NT2/D1 (cell line): ENCODE measurements around the gene ARID1B.

ENCODE experiments used
- DNase-seq: peaks from one replicate; pipeline ENCODE4 v3.0.0-alpha.2; 2011; ENCODE audit warnings: low read depth, low spot score
- H3K27me3 ChIP-seq: 2 replicates; pipeline ENCODE4 v1.6.0; 2011; ENCODE audit warnings: mild to moderate bottlenecking; ENCODE audit not compliant: insufficient read length, insufficient read depth
- H3K36me3 ChIP-seq: 2 replicates; pipeline ENCODE4 v1.6.1; 2011; ENCODE audit warnings: mild to moderate bottlenecking, low read length, mixed read lengths; ENCODE audit not compliant: insufficient read depth, insufficient read length
- H3K4me1 ChIP-seq: 2 replicates; pipeline ENCODE4 v1.5.1; 2011; ENCODE audit not compliant: insufficient read depth, insufficient read length
- H3K4me3 ChIP-seq: 2 replicates; pipeline ENCODE4 v1.5.1; 2011; ENCODE audit warnings: low read depth; ENCODE audit not compliant: insufficient read length
- H3K9ac ChIP-seq: 2 replicates; pipeline ENCODE4 v1.6.0; 2011; ENCODE audit warnings: low read depth; ENCODE audit not compliant: insufficient read length
- H3K9me3 ChIP-seq: 2 replicates; pipeline ENCODE4 v1.5.1; 2011; ENCODE audit warnings: mild to moderate bottlenecking, low read length; ENCODE audit not compliant: insufficient read depth
- SUZ12 ChIP-seq: IDR thresholded peaks from 2 replicates; pipeline ENCODE4 v1.6.1; 2011; ENCODE audit not compliant: insufficient read length, insufficient read depth; ENCODE audit errors: extremely low read depth
- YY1 ChIP-seq: IDR thresholded peaks from 2 replicates; pipeline ENCODE4 v1.6.1; 2011; ENCODE audit not compliant: insufficient read length, insufficient read depth
- ZNF274 ChIP-seq: IDR thresholded peaks from 2 replicates; pipeline ENCODE4 v1.6.1; 2011; ENCODE audit warnings: mild to moderate bottlenecking, low read depth, low read length

Gene ARID1B

GRCh38 chr6:156870924-156871539, 93.9 kb downstream of the ARID1B start:
- no peak overlapping the region for H3K9ac ChIP-seq
- H3K4me1 ChIP-seq = no peaks in the 10 kb centered on the region
- no peak for DNase-seq
- TF ChIP-seq YY1 (no peak), ZNF274 (no peak), SUZ12 (no peak)
- H3K36me3 ChIP-seq = peaks cover 4% of the 10 kb centered on the region
- no peak overlapping the region for H3K4me3 ChIP-seq
- no peaks in the 10 kb centered on the region for H3K27me3 ChIP-seq
- no peaks in the 10 kb centered on the region for H3K9me3 ChIP-seq

- peaks cover 4% of the 10 kb centered on the region for H3K36me3 ChIP-seq
- H3K4me3 ChIP-seq = no peak overlapping the region
Measured at GRCh38 chr6:156872903-156873302, 95.7 kb downstream of the ARID1B start.

GRCh38 chr6:156873654-156874380, 96.6 kb downstream of the ARID1B start:
- Histone ChIP-seq H3K27me3 (no peaks in the 10 kb centered on the region), H3K9me3 (no peaks in the 10 kb centered on the region), H3K4me3 (no peak overlapping the region), H3K4me1 (no peaks in the 10 kb centered on the region), H3K9ac (no peak overlapping the region), H3K36me3 (peaks cover 4% of the 10 kb centered on the region)
- no peak for DNase-seq
- no peak for TF ChIP-seq SUZ12
- TF ChIP-seq ZNF274 = no peak
- no peak for TF ChIP-seq YY1

More at GRCh38 chr6:156872903-156873302, 95.7 kb downstream of the ARID1B start:
- H3K27me3 ChIP-seq = no peaks in the 10 kb centered on the region
- no peak for TF ChIP-seq SUZ12
- no peak for TF ChIP-seq ZNF274
- TF ChIP-seq YY1 = no peak
- no peaks in the 10 kb centered on the region for H3K9me3 ChIP-seq
- H3K9ac ChIP-seq = no peak overlapping the region
- no peaks in the 10 kb centered on the region for H3K4me1 ChIP-seq
- no peak for DNase-seq

DNA sequence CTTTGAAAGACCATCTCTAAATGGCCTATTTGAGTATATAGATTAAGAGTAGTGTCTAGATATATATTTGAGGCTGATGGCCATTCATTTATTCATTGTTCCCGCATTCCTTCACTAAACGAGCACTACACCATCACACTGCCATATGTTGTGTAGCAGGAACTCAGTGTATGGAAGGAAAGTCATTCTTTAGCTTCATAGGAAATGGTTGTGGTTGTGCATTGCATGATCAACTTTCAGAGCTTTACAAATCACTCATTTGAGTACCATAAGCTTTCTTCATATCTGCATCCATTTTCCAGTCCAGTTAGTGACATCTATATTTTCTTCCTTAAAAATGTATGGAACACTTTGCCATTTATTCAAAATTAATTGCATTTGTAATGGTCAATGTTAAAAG, 97.9 kb downstream of the ARID1B start:
- Histone ChIP-seq H3K27me3 (no peaks in the 10 kb centered on the region), H3K36me3 (peaks cover 4% of the 10 kb centered on the region), H3K9me3 (no peaks in the 10 kb centered on the region), H3K4me3 (no peak overlapping the region), H3K4me1 (peaks cover under 1% of the 10 kb centered on the region), H3K9ac (no peak overlapping the region)
- DNase-seq = no peak
- TF ChIP-seq ZNF274 = no peak
- no peak for TF ChIP-seq SUZ12
- TF ChIP-seq YY1 = no peak

DNA sequence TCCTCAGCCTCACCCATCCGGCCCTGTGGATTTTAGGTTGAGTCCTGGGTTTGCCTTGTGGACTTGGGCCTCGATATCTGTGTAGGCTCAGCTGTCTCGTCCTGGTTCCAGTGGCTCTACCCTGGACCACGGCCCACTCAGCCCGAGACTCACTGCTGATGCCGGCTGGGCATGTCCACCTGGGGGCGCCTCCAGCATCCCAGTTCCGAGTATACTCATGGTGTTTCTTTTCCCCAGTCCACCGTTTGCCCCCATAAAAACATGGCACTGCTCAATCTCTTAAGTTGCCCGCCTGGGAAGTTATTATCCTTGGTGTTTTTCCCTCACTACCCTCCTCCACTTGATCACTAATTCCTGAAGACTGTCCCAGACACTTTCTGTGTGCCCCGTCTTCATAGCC, 99.1 kb downstream of the ARID1B start:
- no peaks in the 10 kb centered on the region for H3K27me3 ChIP-seq
- no peaks in the 10 kb centered on the region for H3K9me3 ChIP-seq
- no peak overlapping the region for H3K9ac ChIP-seq
- H3K36me3 ChIP-seq = peaks cover 4% of the 10 kb centered on the region
- DNase-seq = no peak
- no peak for TF ChIP-seq SUZ12
- TF ChIP-seq YY1 = no peak
- no peak for TF ChIP-seq ZNF274
- H3K4me1 ChIP-seq = peaks cover 2% of the 10 kb centered on the region
- no peak overlapping the region for H3K4me3 ChIP-seq

DNA sequence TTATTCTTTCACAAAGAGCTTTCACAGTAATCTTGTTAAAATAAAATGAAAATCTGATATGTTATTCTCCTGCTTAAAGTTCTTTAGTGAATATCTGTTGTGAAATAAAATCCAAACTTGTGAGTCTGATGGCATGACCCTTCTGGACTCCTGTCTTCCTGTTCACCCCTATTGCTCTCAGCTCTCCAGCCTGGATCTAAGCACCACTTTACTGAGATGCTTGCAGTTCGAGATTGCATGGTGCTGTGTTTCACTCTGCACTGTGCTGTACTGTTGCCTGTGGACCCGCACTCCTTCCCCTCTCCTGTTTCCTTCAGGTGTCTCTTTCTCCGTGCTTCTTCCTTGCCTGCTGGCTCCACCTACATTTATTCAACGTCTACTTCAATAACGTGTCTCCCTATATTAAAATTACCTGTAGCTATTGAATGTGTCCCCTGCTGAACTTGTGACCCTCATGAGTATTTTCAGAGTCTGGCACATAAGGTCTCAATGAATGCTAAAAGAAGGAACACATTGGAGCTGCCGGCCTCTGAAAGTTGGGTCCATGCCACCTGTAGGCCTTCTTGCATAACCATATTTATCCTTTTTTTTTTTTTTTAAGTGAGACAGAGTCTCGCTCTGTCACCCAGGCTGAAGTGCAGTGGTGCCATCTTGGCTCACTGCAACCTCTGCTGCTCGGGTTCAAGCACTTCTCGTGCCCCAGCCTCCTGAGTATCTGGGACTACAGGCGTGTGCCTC, 100.1 kb downstream of the ARID1B start:
- Histone ChIP-seq H3K4me1 (peaks cover 2% of the 10 kb centered on the region), H3K27me3 (no peaks in the 10 kb centered on the region), H3K9me3 (no peaks in the 10 kb centered on the region), H3K4me3 (no peak overlapping the region), H3K9ac (no peak overlapping the region), H3K36me3 (peaks cover 4% of the 10 kb centered on the region)
- DNase-seq = no peak
- TF ChIP-seq SUZ12 (no peak), ZNF274 (no peak), YY1 (no peak)

- peaks cover 2% of the 10 kb centered on the region for H3K36me3 ChIP-seq
- no peak overlapping the region for H3K4me3 ChIP-seq
- TF ChIP-seq SUZ12 (no peak), YY1 (no peak), ZNF274 (no peak)
- no peaks in the 10 kb centered on the region for H3K27me3 ChIP-seq
- no peaks in the 10 kb centered on the region for H3K9me3 ChIP-seq
- H3K9ac ChIP-seq = no peak overlapping the region
- peaks cover 2% of the 10 kb centered on the region for H3K4me1 ChIP-seq
- no peak for DNase-seq
Measured at GRCh38 chr6:156878681-156879080, 101.5 kb downstream of the ARID1B start.
